OCI-LY7 (cell line): ENCODE results near the gene SREBF1.

Source experiments
- EZH2phosphoT487 ChIP-seq: fragments of 200-600 bp; sonication (generic); IDR thresholded peaks from 2 replicates; pipeline ENCODE4 v1.6.1; 2018; ENCODE audit warnings: low read depth, borderline replicate concordance, mild to moderate bottlenecking, mixed run types, antibody characterized with exemption, low read length, moderate library complexity, mixed read lengths
- TF ChIP-seq, protein P1 (sequence below): fragments of 200-600 bp; sonication (generic); conservative IDR thresholded peaks from 2 replicates; pipeline ENCODE4 v1.5.1; 2014; ENCODE audit warnings: mild to moderate bottlenecking, antibody characterized with exemption, low read length, moderate library complexity, mixed read lengths

DNA sequence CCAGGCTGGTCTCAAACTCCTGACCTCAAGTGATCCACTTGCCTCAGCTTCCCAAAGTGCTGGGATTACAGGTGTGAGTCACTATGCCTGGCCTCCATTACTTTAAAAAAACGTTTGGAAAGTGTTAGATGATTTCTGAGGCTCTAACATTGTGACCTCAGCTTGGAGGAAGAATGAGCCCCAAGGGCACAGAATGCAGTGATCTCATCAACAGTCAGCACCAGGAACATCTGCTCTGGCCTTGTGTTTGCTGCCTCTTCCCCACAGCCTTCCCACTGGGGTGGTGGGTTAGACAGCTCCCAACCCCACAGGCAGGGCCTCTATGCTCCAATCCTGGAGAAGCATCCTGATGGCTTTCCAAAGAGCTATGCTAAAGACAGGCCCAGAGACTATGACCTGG lies 37.7 kb upstream of the SREBF1 start:
- TF ChIP-seq, protein P1, sequence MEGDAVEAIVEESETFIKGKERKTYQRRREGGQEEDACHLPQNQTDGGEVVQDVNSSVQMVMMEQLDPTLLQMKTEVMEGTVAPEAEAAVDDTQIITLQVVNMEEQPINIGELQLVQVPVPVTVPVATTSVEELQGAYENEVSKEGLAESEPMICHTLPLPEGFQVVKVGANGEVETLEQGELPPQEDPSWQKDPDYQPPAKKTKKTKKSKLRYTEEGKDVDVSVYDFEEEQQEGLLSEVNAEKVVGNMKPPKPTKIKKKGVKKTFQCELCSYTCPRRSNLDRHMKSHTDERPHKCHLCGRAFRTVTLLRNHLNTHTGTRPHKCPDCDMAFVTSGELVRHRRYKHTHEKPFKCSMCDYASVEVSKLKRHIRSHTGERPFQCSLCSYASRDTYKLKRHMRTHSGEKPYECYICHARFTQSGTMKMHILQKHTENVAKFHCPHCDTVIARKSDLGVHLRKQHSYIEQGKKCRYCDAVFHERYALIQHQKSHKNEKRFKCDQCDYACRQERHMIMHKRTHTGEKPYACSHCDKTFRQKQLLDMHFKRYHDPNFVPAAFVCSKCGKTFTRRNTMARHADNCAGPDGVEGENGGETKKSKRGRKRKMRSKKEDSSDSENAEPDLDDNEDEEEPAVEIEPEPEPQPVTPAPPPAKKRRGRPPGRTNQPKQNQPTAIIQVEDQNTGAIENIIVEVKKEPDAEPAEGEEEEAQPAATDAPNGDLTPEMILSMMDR, result no peak
- TF ChIP-seq EZH2phosphoT487, result no peak
